H1 (cell line): ENCODE data around the gene IRAK4. TPM values are rescaled to one million over a fixed set of nuclear protein-coding genes. Genes with fewer than 3 reads are reported as not detected.

ENCODE experiments used
- CTCF ChIA-PET: fragments of 300-600 bp; sonication (Branson Sonifier 250); formaldehyde crosslinking; loops from one replicate; lab custom pipeline; 2021; ENCODE audit not compliant: partially characterized antibody; lab: Charles Lee
- POLR2A ChIA-PET: fragments of 300-600 bp; sonication (Branson Sonifier 250); formaldehyde crosslinking; loops from one replicate; lab custom pipeline; 2021; ENCODE audit warnings: inconsistent platforms; ENCODE audit not compliant: partially characterized antibody; lab: Charles Lee
- DNase-seq, 2 experiments: peaks; one replicate each; pipeline versions ENCODE4 v3.0.0 to v3.0.0-alpha.2; 2010 to 2022; ENCODE audit warnings: low spot score in 2 of 2, low read depth in 1 of 2, mixed read lengths in 1 of 2
- FAIRE-seq: peaks from 2 replicates; lab custom pipeline; 2011; peaks lifted over from hg19 to GRCh38; lab: Jason Lieb, UNC
- H2AFZ ChIP-seq: 2 replicates; pipeline ENCODE4 v1.8.1; 2012; ENCODE audit warnings: low read length, inconsistent platforms
- H2AK5ac ChIP-seq: 2 replicates; pipeline ENCODE4 v1.6.1; 2013; ENCODE audit warnings: low read depth, low read length
- H2BK120ac ChIP-seq: replicated peaks from 2 replicates; pipeline ENCODE3; 2013; ENCODE audit warnings: low read depth, low read length, inconsistent platforms
- H2BK12ac ChIP-seq: 2 replicates; pipeline ENCODE4 v1.6.1; 2013; ENCODE audit warnings: low read depth, low read length
- H2BK15ac ChIP-seq: 2 replicates; pipeline ENCODE4 v1.6.1; 2013; ENCODE audit warnings: low read length
- H2BK20ac ChIP-seq: 2 replicates; pipeline ENCODE4 v1.6.1; 2013; ENCODE audit warnings: low read length
- H2BK5ac ChIP-seq: 2 replicates; pipeline ENCODE4 v1.6.1; 2013; ENCODE audit warnings: low read depth, low read length
- H3K14ac ChIP-seq: 2 replicates; pipeline ENCODE4 v1.6.1; 2013; ENCODE audit warnings: inconsistent platforms; ENCODE audit not compliant: insufficient read length
- H3K18ac ChIP-seq: 2 replicates; pipeline ENCODE4 v1.6.1; 2013; ENCODE audit warnings: low read length; ENCODE audit errors: extremely low read depth
- H3K23ac ChIP-seq: 2 replicates; pipeline ENCODE4 v1.6.1; 2013; ENCODE audit warnings: inconsistent platforms; ENCODE audit not compliant: insufficient read length
- H3K23me2 ChIP-seq: 2 replicates; pipeline ENCODE4 v1.6.1; 2013; ENCODE audit warnings: low read depth, low read length
- H3K27ac ChIP-seq: 2 replicates; pipeline ENCODE4 v1.6.1; 2011; ENCODE audit warnings: low read depth, low read length, inconsistent platforms
- H3K27me3 ChIP-seq, 4 experiments: replicated peaks in 1 of 4; 1 replicate in 1 of 4; 2 replicates in 3 of 4; pipeline versions ENCODE4 v1.6.1 to v1.8.1; 2011 to 2013; ENCODE audit warnings: low read length in 3 of 4, mild to moderate bottlenecking in 3 of 4, inconsistent platforms in 2 of 4, mixed read lengths in 2 of 4, moderate library complexity in 1 of 4; ENCODE audit not compliant: control insufficient read depth in 3 of 4, insufficient read depth in 3 of 4; ENCODE audit errors: extremely low read depth in 1 of 4
- H3K36me3 ChIP-seq, 4 experiments: 2 replicates each; pipeline versions ENCODE4 v1.6.1 to v1.8.1; 2011 to 2013; ENCODE audit warnings: mild to moderate bottlenecking in 4 of 4, low read length in 3 of 4, moderate library complexity in 2 of 4, control low read depth in 1 of 4, inconsistent platforms in 1 of 4; ENCODE audit not compliant: insufficient read depth in 4 of 4, control insufficient read depth in 2 of 4
- H3K4ac ChIP-seq: replicated peaks from 2 replicates; pipeline ENCODE3; 2013; ENCODE audit warnings: low read length, low read depth, mixed read lengths, inconsistent platforms; ENCODE audit not compliant: insufficient read length
- H3K4me1 ChIP-seq, 4 experiments: replicated peaks in 1 of 4; 1 replicate in 1 of 4; 2 replicates in 3 of 4; pipeline versions ENCODE4 v1.6.1 to v1.8.1; 2011 to 2013; ENCODE audit warnings: low read length in 3 of 4, inconsistent platforms in 2 of 4, mixed read lengths in 1 of 4; ENCODE audit not compliant: insufficient read depth in 4 of 4, control insufficient read depth in 3 of 4
- H3K4me2 ChIP-seq, 2 experiments: 2 replicates each; pipeline versions ENCODE4 v1.6.1 to v1.8.1; 2011 to 2013; ENCODE audit warnings: low read depth in 2 of 2, low read length in 2 of 2, control low read depth in 1 of 2, inconsistent platforms in 1 of 2, mild to moderate bottlenecking in 1 of 2; ENCODE audit not compliant: insufficient read depth in 1 of 2
- H3K4me3 ChIP-seq, 4 experiments: fragments of 200-600, 300-600 bp in 1 of 4; sonication (generic), shearing (Covaris generic), sonication (Bioruptor Twin) in 1 of 4; 2 replicates each; pipeline versions ENCODE4 v1.5.1 to v1.8.1; 2011 to 2016; ENCODE audit warnings: low read length in 4 of 4, low read depth in 3 of 4, control low read depth in 2 of 4, inconsistent platforms in 2 of 4, mild to moderate bottlenecking in 2 of 4, mixed read lengths in 1 of 4, moderate library complexity in 1 of 4; ENCODE audit not compliant: insufficient read depth in 2 of 4; ENCODE audit errors: extremely low read depth in 1 of 4
- H3K56ac ChIP-seq: replicated peaks from 2 replicates; pipeline ENCODE3; 2013; ENCODE audit warnings: low read depth, mild to moderate bottlenecking, mixed read lengths, low read length, inconsistent platforms; ENCODE audit not compliant: insufficient read length
- H3K79me1 ChIP-seq: 2 replicates; pipeline ENCODE4 v1.6.1; 2013; ENCODE audit warnings: low read depth, low read length, control low read depth
- H3K79me2 ChIP-seq, 2 experiments: 2 replicates each; pipeline versions ENCODE4 v1.6.1 to v1.8.1; 2012 to 2013; ENCODE audit warnings: low read length in 2 of 2, mild to moderate bottlenecking in 2 of 2, inconsistent platforms in 1 of 2; ENCODE audit not compliant: insufficient read depth in 2 of 2, control insufficient read depth in 1 of 2
- H3K9ac ChIP-seq, 4 experiments: replicated peaks in 1 of 4; 1 replicate in 1 of 4; 2 replicates in 3 of 4; pipeline versions ENCODE4 v1.6.1 to v1.8.1; 2011 to 2013; ENCODE audit warnings: low read depth in 3 of 4, low read length in 3 of 4, control low read depth in 2 of 4, mild to moderate bottlenecking in 2 of 4, moderate library complexity in 2 of 4, inconsistent platforms in 1 of 4; ENCODE audit errors: extremely low read depth in 1 of 4
- H3K9me3 ChIP-seq, 2 experiments: 2 replicates each; pipeline versions ENCODE4 v1.6.1 to v1.8.1; 2012 to 2013; ENCODE audit warnings: mild to moderate bottlenecking in 2 of 2, moderate library complexity in 2 of 2, control low read depth in 1 of 2, inconsistent platforms in 1 of 2, low read depth in 1 of 2, low read length in 1 of 2, mixed read lengths in 1 of 2; ENCODE audit not compliant: insufficient read depth in 2 of 2
- H4K20me1 ChIP-seq, 2 experiments: replicated peaks in 1 of 2; 2 replicates each; pipeline versions ENCODE3 to v1.8.1; 2011 to 2013; ENCODE audit warnings: inconsistent platforms in 2 of 2, low read length in 2 of 2, mild to moderate bottlenecking in 1 of 2; ENCODE audit not compliant: insufficient read depth in 2 of 2, control insufficient read depth in 1 of 2
- H4K5ac ChIP-seq: 2 replicates; pipeline ENCODE4 v1.6.1; 2013; ENCODE audit warnings: low read length, low read depth, mixed read lengths, inconsistent platforms; ENCODE audit not compliant: insufficient read length
- H4K8ac ChIP-seq: 2 replicates; pipeline ENCODE4 v1.8.0; 2013; ENCODE audit warnings: mild to moderate bottlenecking, moderate library complexity, low read length, inconsistent platforms; ENCODE audit not compliant: insufficient read depth; ENCODE audit errors: extremely low read depth
- H4K91ac ChIP-seq: replicated peaks from 2 replicates; pipeline ENCODE3; 2013; ENCODE audit warnings: low read length, mixed read lengths, inconsistent platforms; ENCODE audit not compliant: insufficient read length
- CTBP2 ChIP-seq: IDR thresholded peaks from 2 replicates; pipeline ENCODE4 v1.7.0; 2011; ENCODE audit warnings: borderline replicate concordance, mild to moderate bottlenecking, moderate library complexity, mixed read lengths, low read length; ENCODE audit not compliant: insufficient read depth, insufficient read length
- EGR1 ChIP-seq: IDR thresholded peaks from 2 replicates; pipeline ENCODE4 v1.6.1; 2011; ENCODE audit warnings: low read depth, low read length, borderline replicate concordance
- GTF2F1 ChIP-seq: IDR thresholded peaks from 2 replicates; pipeline ENCODE4 v1.6.1; 2012; ENCODE audit warnings: low read depth, low read length, improper control_type of control experiment, borderline replicate concordance
- HDAC2 ChIP-seq, 2 experiments: fragments of 300-600 bp in 1 of 2; sonication (generic) in 1 of 2; IDR thresholded peaks; 2 replicates each; pipeline ENCODE4 v1.6.1; 2011 to 2012; ENCODE audit warnings: low read depth in 2 of 2, low read length in 2 of 2, mild to moderate bottlenecking in 2 of 2, moderate library complexity in 2 of 2, borderline replicate concordance in 1 of 2, inconsistent platforms in 1 of 2
- KDM4A ChIP-seq: IDR thresholded peaks from one replicate; pipeline ENCODE4 v1.7.1; 2012; ENCODE audit warnings: low read depth, mild to moderate bottlenecking, moderate library complexity, low read length, inconsistent platforms; ENCODE audit not compliant: severe bottlenecking
- POLR2A ChIP-seq, 2 experiments: IDR thresholded peaks; 1 replicate in 1 of 2; 2 replicates in 1 of 2; pipeline ENCODE4 v1.6.1; 2011; ENCODE audit warnings: low read depth in 2 of 2, low read length in 2 of 2, mild to moderate bottlenecking in 2 of 2; ENCODE audit errors: control extremely low read depth in 1 of 2
- SP1 ChIP-seq: IDR thresholded peaks from 2 replicates; pipeline ENCODE4 v1.6.1; 2011; ENCODE audit warnings: low read depth, low read length
- TAF1 ChIP-seq: IDR thresholded peaks from 2 replicates; pipeline ENCODE4 v1.6.1; 2011; ENCODE audit warnings: mild to moderate bottlenecking, low read depth, low read length
- TBP ChIP-seq: IDR thresholded peaks from 2 replicates; pipeline ENCODE4 v1.6.1; 2011; ENCODE audit warnings: low read depth, low read length, improper control_type of control experiment
- WGBS, 2 experiments: shearing (Covaris generic) in 1 of 2; methylation state at CpG; one replicate each; pipeline versions ENCODE4 v1.1.6 to v1.1.7; 2013 to 2015; ENCODE audit warnings: low lambda C conversion rate in 2 of 2, mixed read lengths in 2 of 2, inconsistent platforms in 1 of 2, low coverage in 1 of 2, missing lambda C conversion rate in 1 of 2; ENCODE audit not compliant: insufficient replicate concordance in 2 of 2, insufficient coverage in 1 of 2, insufficient read length in 1 of 2; ENCODE audit errors: extremely low coverage in 1 of 2, missing lambda C conversion rate in 1 of 2; 5-methylcytosine and 5-hydroxymethylcytosine counted together
- polyA plus RNA-seq, 7 experiments: library from polyadenylated mRNA; depleted of rRNA in 3 of 7; stranded (reverse) in 5 of 7; unstranded in 2 of 7; fragments of >200 nt in 5 of 7; fragments of 200-250 nt in 2 of 7; gene quantifications; 1 replicate in 5 of 7; 2 replicates in 1 of 7; 4 replicates in 1 of 7; pipeline versions ENCODE4 v1.2.1 to v1.2.3, GENCODE V29; 2011 to 2013; ENCODE audit warnings: missing spikeins in 2 of 7, mixed read lengths in 2 of 7
- total RNA-seq: library from RNA; stranded (reverse); fragmentation: NEBNext Ultra II Directional; extraction: Animal tissue kit (Norgen Biotek cat#: 25700); gene quantifications from 2 replicates; pipeline ENCODE4 v1.2.1, GENCODE V29; 2021

Gene IRAK4
- total and polyA plus RNA-seq, 2 of the 8 experiments (the other 6 are each of a cell fraction or from before 2014, with no cell fraction given), result 2.3 to 7.7 TPM

DNA sequence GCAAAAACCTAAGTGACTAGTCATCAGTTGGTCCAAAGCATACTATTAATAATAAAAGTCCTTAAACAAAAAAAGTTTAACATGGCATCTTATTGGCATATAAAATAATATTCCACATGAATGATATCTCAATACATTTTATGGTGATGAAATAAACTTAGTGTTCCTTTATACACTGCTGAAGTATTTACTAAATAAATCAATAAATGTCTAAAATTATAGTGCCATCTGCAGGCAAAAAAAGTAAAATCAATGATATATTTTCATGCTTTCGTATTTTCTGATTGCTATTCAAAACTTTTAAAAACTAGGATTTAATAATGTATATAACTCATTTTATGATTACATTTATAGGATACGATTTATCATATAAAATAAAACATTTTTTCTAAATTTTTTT is 30.6 kb upstream of the IRAK4 start:
- no peak for DNase-seq
- POLR2A ChIA-PET, result no interaction called here
- Histone ChIP-seq H2BK12ac (no peak overlapping the region), H3K36me3 (peaks cover 0 to 2% (median 0%) of the 10 kb centered on the region in 4 experiments; a peak in 1 of 8 replicates), H4K91ac (no peak overlapping the region), H3K4ac (no peak overlapping the region), H2BK15ac (no peak overlapping the region), H3K27me3 (no peaks in the 10 kb centered on the region), H2BK120ac (no peak overlapping the region), H3K23ac (no peak overlapping the region), H4K8ac (no peak overlapping the region), H3K4me3 (no peak overlapping the region), H3K23me2 (no peaks in the 10 kb centered on the region), H3K9ac (no peak overlapping the region), H3K14ac (no peak overlapping the region), H3K18ac (no peak overlapping the region), H2BK20ac (no peak overlapping the region), H2AK5ac (no peak overlapping the region), H3K79me2 (no peaks in the 10 kb centered on the region), H4K5ac (no peak overlapping the region), H3K56ac (no peak overlapping the region), H3K27ac (no peak overlapping the region), H2AFZ (no peak overlapping the region), H3K4me2 (no peak overlapping the region), H4K20me1 (no peaks in the 10 kb centered on the region), H3K9me3 (no peaks in the 10 kb centered on the region), H3K79me1 (no peaks in the 10 kb centered on the region), H3K4me1 (no peaks in the 10 kb centered on the region; a peak in 1 of 7 replicates), H2BK5ac (no peak overlapping the region)
- WGBS, 2 experiments, result 81% methylated on average over 2 of the region's 2 CpGs; no CpG with 5 or more reads in 1 of the 2 experiments
- FAIRE-seq, result no peak
- no peak for TF ChIP-seq EGR1
- TF ChIP-seq SP1, result no peak
- TF ChIP-seq TAF1, result no peak
- no peak for TF ChIP-seq HDAC2 (IDR thresholded peaks at IDR 0.05; ENCODE audit: borderline replicate concordance in 1 of 2, low read depth in 2 of 2, low read length in 2 of 2)
- TF ChIP-seq TBP, result no peak
- no peak for TF ChIP-seq GTF2F1
- no peak for TF ChIP-seq POLR2A (IDR thresholded peaks at IDR 0.05; ENCODE audit: control extremely low read depth in 1 of 2, low read depth in 2 of 2, low read length in 2 of 2)
- no peak for TF ChIP-seq CTBP2
- no peak for TF ChIP-seq KDM4A
- CTCF ChIA-PET, result interaction anchor here (1.8 kb wide), 1 partner anchor 12 kb away, joined by 10 read pairs; no protein-coding TSS in a partner anchor
